AG20443 (cell line): ENCODE data around the gene LAMC3.

Source experiments
- DNase-seq: peaks from one replicate; pipeline ENCODE4 v3.0.0; 2012; ENCODE audit warnings: low spot score, mixed read lengths

The LAMC3 gene

DNA sequence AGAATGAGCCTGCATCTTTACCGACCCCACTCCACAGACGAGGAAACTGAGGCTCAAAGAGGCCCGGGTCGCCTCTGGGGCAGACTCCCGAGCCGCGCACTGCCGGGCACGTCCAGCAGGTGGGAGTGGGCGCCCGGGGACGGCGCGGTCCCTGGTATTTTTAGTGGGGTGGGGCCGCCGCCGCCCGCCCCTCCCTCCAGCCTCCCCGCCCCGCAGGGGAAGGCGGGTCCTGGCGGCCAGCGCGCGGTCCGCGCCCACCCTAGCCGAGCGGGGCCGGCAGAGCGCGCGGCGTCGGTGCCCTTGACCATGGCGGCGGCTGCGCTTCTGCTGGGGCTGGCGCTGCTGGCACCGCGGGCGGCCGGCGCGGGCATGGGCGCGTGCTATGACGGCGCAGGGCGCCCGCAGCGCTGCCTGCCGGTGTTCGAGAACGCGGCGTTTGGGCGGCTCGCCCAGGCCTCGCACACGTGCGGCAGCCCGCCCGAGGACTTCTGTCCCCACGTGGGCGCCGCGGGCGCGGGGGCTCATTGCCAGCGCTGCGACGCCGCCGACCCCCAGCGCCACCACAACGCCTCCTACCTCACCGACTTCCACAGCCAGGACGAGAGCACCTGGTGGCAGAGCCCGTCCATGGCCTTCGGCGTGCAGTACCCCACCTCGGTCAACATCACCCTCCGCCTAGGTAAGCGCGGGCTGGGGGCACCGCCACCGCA is at the start of gene LAMC3:
Gene LAMC3, plus strand, starts transcription at position 266 of the 710 bp plus-strand sequence. Its CDS starts 41 bp downstream, at position 307.
- peak; percentile 65 for DNase-seq

DNA sequence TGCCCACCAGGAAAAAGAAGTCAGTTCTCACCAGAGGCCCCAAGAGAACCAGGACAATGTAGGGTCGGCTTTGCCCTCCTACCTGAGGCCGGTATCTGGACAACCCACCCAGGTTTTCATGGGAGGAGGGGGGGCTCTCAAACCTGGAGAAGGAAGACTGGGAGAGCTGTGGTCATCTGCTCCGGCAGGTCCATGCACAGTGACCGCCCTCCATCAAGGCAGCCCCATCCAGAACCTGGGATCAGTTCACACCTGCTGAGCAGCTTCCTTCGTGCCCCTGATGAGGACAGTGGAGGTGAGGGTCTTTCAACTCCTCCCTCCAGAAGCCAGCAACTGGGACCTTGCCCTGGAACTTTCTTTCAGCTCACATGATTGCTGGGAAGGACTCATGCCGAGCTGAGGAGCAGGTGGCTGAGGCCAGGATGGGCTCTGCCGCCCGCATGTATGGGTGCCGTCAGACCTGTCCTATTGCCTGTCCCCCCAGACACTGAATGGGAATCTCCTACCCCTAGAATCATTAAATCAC is 49.1 kb upstream of the LAMC3 start:
- no peak for DNase-seq

DNA sequence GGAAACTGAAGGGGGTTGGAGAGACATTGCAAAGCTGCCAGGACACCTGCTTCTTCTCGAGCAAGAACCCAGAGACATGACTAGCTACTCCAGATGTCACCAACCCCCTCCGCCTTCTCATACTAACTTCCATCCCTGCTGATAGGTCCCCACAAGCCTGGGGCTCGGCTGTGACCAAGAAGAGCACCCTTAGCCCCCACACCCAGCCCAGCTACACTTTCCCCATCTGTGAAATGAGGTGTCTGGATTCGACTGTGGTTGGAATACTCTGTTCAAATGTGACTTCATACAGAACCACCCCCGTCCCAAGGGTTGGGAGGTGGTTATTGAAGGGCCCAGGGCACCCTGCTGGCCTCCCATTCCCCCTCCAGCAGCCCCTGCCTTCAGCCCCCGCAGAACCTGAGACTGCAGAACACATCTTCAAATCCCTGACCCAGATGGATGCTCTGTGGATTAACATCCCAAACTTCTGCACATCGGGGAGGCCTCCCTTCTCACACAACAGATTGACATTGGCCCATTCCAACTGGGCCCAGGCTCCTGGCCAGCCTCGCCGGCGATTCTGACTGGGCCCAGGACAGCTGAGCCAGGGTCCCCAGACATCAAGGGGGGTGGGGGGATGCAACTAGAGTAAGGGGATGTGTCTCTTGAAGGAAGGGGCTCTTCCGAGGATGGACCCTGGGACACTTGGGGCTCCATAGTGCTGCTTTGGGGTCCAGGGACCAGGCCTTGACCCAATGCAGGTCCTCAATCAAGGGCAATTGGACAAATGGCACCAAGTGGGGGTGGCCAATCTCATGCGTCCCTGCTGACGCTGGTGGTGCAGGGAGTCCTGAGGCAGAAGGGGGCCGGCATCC is 48.2 kb upstream of the LAMC3 start:
- DNase-seq = no peak

DNA sequence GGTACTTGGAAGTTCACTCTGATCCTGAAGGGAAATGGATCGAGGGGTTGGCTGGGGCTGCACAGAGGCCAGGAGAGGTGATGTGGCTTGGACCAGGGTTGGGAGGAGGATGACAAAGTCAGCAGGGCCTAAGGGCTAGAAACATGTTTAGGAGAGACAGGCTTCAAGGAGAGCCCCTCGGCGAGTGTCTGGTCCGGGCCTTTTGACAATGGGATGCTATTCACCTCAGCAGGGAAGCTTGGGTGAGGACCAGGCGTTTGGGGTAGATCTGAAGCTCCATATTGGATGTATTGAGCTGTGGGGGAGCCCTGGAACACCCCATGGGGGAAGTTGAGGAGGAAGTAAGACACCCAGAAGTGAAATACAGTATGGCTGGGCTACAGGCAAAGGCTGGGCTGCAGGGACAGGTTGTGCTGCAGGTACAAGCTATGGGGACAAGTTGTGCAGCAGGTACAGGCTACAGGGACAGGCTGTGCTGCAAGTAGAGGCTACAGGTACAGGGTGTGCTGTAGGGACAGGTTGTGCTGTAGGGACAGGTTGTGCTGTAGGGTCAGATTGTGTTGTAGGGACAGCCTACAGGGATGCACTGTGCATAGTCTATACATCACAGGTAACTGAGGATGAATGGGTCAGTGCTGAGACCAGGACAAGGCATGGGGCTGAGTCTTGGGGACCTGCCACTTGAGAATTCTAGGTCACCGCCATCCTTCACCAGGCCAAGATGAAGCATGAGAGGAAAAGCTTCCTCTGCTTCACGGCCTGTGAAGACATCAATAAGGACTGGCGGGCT is 47.3 kb upstream of the LAMC3 start:
- DNase-seq = no peak

DNA sequence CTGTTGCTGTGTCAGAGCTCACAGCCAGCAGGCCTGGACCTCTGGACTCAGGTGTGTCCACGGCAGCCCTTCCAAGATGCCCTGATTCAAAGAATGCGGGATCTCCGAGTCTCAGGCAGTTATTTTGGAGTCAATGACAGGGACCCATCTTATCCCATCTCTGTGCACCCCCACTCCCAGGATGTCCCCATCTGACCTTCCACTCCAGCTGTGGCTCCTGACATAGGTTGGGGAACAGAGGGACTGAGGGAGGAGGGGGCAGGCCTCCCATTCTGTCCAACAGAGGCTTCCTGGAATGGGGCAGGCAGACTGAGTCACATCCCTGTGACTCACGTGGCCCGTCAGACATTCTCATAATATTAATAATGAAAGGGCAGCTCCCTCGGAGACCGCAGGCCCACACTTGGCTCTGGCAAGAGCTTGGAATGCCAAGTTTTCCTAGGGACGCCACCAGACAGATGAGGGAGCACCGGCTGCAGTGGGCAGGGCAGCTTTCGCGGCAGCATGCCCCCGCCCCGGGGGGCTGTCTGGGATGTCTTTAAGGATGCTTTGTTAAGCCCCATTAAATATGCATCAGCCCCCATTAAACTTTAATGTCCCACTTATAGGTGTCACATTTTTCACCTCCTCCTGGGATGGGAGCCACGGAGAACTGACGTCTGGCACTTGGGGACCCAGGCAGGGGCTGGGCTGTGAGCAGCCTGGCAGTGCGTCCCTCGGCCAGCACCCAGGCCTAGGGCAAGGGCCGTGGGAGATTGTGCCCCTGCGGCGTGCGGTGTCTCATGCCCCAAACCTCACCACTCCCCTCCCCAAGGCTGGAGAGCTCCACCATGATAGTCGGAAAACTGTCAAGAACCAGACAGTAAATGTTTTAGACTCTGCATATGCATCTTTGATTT is 46.3 kb upstream of the LAMC3 start:
- peak; percentile 99 for DNase-seq

DNA sequence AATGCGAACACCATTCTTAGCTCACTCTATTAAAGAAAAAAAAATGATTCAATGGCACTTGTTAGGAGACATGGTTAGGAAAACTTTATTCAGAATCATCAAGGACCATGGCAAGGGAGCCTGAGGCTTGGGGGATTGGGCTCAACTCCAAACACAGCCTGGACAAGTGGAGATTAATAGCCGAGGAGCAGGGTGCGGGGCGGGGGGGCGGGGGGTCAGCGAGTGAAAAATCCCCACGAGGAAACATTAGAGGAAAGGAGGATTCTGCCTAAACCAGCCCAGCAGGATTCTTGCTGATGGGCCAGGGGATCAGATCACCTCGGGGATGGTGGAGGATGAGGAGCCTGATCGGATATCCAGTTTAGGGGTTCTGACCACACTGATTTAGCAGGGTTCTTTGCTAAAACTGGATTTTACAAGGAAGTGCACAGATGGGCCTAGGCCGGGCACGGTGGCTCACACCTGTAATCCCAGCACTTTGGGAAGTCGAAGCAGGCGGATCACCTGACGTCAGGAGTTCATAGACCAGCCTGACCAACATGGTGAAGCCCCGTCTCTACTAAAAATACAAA is 45.6 kb upstream of the LAMC3 start:
- no peak for DNase-seq

DNA sequence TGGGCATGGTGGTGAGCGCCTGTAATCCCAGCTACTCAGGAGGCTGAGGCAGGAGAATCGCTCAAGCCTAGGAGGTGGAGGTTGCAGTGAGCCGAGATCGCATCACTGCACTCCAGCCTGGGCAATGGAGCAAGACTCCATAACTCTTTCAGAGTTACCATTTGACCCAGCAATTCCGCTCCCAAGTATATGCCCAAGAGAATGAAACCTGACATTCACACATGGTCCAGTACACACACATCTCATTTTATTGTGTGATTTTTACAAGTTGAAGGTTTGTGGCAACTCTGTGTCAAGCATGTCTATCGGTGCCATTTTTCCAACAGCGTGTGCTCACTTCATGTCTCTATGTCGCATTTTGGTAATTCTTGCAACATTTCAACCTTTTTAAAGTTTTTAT is 45.1 kb upstream of the LAMC3 start:
- no peak for DNase-seq

DNA sequence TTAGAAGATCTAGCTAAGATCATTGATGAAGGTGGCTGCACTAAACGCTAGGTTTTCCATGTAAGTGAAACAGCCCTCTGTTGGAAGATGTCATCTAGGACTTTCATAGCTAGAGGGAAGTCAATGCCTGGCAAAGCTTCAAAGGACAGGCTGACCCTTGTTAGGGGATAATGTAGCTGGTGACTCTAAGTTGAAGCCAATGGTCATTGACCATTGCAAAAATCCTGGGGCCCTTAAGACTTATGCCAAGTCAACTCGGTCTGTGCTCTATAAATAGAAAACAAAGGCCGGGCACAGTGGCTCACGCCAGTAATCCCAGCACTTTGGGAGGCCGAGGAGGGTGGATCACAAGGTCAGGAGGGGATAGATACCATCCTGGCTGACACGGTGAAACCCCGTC is 43.3 kb upstream of the LAMC3 start:
- DNase-seq = no peak

DNA sequence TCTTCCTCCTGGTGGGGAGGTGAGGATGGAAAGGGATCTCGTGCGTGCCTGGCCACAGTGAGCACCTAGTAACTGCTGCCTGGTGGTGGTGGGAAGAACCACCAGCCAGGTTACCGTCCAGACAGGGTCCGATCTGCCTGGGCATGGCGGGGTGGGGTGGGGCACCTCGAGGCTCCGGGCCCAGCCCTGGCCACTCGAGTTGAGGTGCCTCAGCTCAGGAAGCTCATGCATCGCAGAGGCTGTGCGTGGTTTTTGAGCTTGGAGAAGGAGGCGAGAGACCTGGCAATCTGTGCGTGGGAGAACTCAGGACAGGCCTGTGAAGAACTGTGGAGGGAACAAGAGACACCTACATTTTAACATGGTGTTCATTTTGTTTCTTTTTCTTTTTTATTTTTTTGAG is 38.9 kb upstream of the LAMC3 start:
- no peak for DNase-seq

DNA sequence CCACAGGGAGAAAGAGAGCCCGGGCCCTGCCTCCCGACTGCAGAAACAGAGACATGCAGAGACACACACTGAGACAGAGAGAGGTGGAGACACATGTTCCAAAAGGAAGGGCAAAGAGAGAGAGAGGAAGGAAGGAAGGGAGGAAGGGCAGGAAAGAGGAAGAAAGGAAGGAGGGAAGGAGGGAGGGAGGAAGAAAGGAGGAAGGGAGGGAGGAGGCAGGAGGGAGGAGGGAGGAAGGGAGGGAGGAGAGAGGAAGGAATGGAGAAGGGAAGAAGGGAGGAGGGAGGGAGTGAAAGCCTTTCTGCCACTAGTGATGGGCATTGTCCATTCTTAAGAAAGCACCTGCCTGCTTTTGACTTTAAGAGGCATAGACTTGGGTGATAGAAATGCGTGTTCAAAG is 38.1 kb upstream of the LAMC3 start:
- DNase-seq = no peak

DNA sequence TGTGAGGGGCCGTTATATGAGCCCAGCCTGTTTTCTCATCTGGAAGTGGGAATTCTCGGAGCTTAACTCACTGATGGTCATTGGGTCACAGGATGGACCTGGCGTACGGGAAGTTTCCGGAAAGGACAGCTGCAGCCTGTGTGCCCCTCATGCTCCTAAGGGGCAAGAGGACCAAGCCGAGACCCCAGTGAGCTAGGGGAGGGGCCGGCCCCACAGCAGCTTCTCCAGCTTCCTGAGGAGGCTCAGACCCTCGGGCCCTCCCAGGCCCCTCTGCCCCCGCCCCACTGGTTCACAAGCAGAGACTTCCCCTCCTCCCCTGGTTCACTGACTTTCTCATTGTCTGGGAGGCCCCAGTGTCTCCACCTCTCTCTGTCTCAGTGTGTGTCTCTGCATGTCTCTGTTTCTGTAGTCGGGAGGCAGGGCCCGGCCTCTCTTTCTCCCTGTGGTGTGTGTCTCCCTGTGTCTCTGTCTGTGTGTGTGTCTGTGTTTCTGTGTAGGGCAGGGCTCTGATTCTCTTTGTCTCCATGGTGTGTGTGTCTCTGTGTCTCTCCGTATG is 37.6 kb upstream of the LAMC3 start:
- DNase-seq = no peak

DNA sequence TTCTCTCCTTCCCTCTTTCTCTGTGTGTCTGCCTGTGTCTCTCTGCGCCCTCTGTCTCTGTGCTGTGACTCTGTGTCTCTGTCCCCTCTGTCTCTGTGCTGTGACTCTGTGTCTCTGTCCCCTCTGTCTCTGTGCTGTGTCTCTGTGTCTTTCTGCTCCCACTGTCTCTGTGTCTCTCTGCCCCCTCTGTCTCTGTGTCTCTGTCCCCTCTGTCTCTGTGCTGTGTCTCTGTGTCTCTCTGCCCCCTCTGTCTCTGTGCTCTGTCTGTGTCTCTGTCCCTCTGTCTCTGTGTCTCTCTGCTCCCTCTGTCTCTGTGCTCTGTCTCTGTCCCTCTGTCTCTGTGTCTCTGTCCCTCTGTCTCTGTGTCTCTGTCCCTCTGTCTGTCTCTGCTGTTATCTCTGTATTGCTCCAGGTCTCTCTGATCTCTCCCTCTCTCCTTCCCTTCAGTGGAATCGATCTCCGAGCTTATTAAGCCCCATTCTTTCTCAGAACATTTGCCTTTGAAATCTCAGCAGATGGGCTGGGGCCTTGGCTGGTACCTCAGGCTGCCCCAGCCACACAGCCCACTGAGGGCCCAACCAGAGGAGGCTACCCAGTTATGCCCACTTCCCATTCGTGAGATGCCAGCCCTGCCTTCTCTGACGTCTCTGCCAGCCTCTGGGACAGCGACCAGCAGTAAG is 36.6 kb upstream of the LAMC3 start:
- no peak for DNase-seq

DNA sequence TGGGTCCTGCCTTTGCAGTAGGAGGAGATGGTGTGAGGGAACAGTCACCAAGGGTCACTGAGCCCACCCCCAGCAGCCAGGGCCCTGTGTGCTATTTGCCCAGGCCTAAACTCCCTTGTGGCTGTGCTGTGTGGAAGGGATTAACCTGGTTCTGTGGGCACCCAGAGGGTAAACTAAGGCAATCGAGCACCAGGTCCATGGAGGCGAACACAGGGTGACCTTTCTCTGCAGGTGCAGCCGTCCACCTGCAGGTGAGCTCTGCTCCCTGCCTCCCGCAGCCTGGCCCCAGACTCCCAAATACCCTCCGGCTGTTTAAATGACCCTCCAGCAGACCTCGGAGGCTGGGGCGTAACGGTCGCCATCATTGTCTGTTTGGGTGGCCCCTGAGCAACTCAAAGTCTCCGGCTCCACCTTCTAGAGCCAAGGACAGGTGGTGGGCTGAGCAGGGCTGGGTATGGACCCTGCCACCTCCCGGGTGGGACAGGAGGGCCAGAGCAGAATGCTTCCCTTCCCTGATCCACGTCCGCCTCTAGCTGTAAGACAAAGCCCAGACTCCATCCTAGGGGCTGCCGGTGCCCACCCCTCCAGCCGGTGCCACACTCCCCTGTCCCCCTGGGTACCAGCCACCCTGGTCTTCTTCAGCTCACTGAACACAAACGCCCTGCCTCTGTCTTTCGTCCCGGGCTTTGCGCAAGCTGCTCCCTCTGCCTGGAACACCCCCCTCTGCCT is 35.9 kb upstream of the LAMC3 start:
- DNase-seq = no peak

DNA sequence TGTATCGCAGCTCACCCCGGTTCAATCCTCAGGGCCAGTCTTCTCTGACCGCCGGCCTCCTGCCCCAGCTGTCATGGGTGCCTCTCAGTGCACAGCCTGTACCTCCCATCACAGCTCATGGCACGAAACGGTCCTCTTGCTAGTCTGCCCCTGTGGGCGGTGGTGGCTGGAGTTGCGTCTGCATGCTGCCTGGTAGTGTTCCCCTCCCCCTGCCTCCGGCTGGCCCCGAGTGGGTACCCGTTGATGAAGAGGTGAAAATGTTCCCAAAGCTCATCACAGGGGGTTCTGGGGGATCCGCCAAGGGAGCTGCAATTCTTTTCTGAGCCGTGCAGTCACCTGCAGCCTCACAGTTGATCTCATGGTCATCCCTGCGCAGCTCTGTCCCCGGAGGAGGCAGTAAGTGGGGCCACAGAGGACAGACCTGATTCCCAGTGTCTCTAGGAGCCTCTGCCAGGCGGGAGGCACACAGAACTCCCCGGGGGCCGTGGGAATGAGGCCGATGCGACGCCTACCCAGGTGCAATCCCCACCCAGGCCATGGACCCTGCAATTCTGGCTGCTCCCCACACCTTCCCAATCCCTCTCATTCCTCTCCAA is 35.2 kb upstream of the LAMC3 start:
- DNase-seq = no peak

DNA sequence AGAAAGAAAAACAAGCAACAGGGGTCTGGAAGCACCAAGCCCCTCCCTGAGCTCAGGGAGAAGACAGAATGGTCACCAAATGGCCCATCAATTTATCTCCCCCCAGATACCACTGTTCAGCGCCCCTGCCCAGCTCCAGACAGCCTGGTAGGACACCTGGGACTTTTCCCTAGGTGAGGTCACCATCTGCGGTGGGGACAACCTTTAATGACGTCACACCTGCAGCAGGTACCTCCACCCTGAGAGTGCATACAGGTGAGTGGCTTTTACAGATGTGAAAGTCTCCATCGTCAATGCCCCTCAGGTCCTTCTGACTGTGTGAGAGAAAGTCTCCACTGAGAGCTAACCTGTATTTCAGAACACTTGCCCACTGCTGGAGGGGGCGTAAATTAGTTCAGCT is 34.3 kb upstream of the LAMC3 start:
- DNase-seq = no peak

DNA sequence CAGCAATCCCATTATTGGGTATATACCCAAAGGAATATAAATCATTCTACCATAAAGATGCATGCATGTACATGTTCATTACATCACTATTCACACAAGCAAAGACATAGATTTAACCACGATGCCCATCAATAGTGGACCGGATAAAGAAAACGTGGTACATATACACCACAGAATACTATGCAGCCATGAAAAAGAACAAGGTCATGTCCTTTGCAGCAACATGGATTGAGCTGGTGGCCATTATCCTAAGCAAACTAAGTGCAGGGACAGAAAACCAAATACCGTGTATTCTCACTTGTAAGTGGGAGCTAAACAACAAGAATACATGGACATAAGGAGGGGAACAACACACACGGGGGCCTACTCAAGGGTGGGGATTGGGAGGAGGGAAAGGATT is 33.8 kb upstream of the LAMC3 start:
- DNase-seq = no peak

DNA sequence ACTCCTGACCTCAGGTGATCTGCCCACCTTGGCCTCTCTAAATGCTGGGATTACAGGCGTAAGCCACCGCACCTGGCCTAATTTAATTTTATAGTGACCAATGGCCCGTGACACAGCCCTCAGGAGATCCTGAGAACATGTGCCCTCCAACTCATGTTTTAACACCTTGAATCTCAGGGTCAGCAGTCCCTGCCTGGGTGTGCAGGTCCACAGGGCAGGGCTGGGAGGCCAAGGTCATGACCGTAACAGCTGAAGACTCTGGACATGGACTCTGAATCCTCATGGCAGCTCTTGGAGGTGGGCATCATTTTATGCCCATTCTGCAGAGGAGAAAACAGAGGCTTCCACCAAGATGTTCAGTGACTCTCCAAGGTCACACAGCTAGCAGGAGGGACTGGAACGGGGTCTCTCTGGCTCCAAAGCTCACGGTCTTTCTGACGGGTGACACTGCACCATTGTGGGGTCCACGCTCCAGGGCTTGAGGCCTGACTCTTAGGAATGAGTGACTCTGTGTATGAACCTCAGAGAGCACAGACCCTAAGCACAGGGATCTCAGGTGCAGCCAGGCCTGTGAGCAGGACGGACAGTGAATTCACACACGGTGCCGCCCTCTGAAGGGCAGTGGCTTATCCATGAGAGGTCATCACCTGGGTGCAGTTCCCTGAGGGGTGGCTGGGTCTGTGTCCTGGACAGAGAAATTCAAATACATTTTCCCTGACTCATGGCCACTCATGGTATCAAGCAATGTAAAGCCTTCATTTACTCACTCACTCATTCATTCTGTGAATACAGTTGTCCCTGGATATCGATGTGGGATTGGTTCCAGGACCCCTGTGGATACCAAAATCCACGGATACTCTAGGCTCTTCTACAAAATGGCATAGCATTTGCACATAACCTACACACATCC is 32.8 kb upstream of the LAMC3 start:
- DNase-seq = no peak

DNA sequence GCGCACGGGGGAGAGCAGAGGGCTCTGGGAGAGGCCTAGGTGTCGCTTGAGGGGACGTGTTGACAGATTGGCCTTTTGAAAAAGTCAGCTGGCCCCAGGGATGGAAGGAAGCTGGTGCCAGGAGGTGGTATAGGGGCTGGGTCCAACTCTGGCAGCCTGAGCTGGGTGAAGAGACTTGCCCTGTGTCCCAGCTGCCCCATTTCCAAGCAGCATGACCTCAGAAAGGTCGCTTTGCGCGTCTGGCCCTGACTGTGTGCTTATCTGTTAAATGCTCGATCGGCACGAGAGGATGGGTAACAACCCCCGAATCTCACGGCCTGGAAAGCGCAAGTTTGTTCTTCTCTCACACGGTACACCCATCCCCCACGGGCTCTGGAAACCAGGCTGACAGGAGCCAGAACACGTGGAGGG is 31.2 kb upstream of the LAMC3 start:
- DNase-seq = no peak
